Measurements from ENCODE around the gene CDC42BPB.

Gene CDC42BPB

GRCh38 chr14:103057372-103058163, at the start of gene CDC42BPB:
TSS of gene CDC42BPB (minus strand) at chr14:103057549. CDS start at chr14:103057173, 376 bp downstream.
- peak within 1 kb of the TSS; percentile 83 for H3K4me3 ChIP-seq (ENCODE audit: low read depth, low read length)
- TF ChIP-seq CTCF (IDR thresholded peaks at IDR 0.05; ENCODE audit: low read depth, low read length) = no peak

- no peak for TF ChIP-seq CTCF (IDR thresholded peaks at IDR 0.05; ENCODE audit: low read depth, low read length)
- H3K4me3 ChIP-seq (ENCODE audit: low read depth, low read length) = no peak overlapping the region
Observed at GRCh38 chr14:103105580-103106150, 48.3 kb upstream of the CDC42BPB start.

GRCh38 chr14:103104654-103105452, 47.5 kb upstream of the CDC42BPB start:
- H3K4me3 ChIP-seq (ENCODE audit: low read depth, low read length) = no peak overlapping the region
- peak; percentile 96 for TF ChIP-seq CTCF (IDR thresholded peaks at IDR 0.05; ENCODE audit: low read depth, low read length)

- no peak for TF ChIP-seq CTCF (IDR thresholded peaks at IDR 0.05; ENCODE audit: low read depth, low read length)
- H3K4me3 ChIP-seq (ENCODE audit: low read depth, low read length) = no peak overlapping the region
Observed at GRCh38 chr14:103104389-103104653, 47.0 kb upstream of the CDC42BPB start.

GRCh38 chr14:103103461-103104388, 46.4 kb upstream of the CDC42BPB start:
- TF ChIP-seq CTCF (IDR thresholded peaks at IDR 0.05; ENCODE audit: low read depth, low read length) = peak; percentile 24; the same call in 1 of the 2 replicates
- peak overlapping the region; percentile 26 for H3K4me3 ChIP-seq (ENCODE audit: low read depth, low read length)

- no peak for TF ChIP-seq CTCF (IDR thresholded peaks at IDR 0.05; ENCODE audit: low read depth, low read length)
- H3K4me3 ChIP-seq (ENCODE audit: low read depth, low read length) = no peak overlapping the region
Observed at GRCh38 chr14:103102689-103103260, 45.4 kb upstream of the CDC42BPB start.

Measured in WI38 (cell line).